ENCODE data around the gene LAMA5.

LAMA5 gene

DNA sequence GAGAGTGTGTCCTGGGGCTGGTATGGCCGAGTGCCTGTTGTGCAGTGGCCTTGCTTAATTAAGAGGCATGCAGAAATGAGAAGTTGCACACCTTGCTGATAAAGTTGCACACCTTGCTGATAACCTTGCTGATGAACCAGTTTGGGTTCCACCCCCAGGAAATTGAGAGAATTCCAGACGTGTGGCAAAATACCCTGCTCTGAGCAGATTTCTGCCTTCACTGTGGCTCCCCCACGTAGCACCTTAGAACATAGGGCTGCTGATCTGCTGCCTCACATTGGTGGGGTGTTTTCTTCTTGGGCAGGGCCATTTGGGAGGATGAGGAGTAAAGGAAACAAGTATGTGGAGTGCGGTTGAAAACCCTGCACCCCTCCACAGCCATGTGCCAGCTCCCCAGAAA lies 86.8 kb downstream of the LAMA5 start:
- Histone ChIP-seq H3K27ac (ENCODE audit: low read depth, low read length) (no peak overlapping the region), H3K36me3 (ENCODE audit: insufficient read depth, low read length) (peaks cover 71% of the 10 kb centered on the region), H3K9ac (ENCODE audit: low read depth, low read length) (no peak overlapping the region), H3K4me3 (ENCODE audit: low read length) (no peak overlapping the region), H3K4me1 (ENCODE audit: insufficient read depth, low read length) (no peaks in the 10 kb centered on the region), H3K27me3 (ENCODE audit: insufficient read depth, low read length) (no peaks in the 10 kb centered on the region), H3K9me3 (ENCODE audit: insufficient read depth, low read depth, low read length) (no peaks in the 10 kb centered on the region)
- 88% methylated on average over 4 of the region's 4 CpGs for WGBS

DNA sequence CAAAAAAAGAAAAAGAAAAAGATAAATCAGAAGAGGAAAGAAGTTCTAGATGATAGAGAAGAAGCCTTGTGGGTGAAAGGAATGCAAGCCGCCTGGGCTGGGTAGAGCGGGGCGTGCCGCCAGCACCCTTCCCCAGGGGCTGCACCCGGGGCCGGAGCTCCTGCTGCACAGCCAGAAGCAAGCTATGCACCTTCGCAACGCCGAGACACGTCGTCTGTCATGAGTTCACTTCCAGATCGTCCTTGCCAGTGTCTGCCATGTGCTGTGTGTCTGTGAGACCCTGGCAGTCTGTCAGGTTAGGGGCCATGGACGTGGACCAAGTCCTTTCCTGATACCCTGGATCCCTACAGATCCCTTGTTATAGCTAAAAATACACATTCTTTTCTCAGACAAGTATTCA lies 89.9 kb downstream of the LAMA5 start:
- no peak overlapping the region for H3K9ac ChIP-seq (ENCODE audit: low read depth, low read length)
- no peak overlapping the region for H3K27ac ChIP-seq (ENCODE audit: low read depth, low read length)
- no peaks in the 10 kb centered on the region for H3K9me3 ChIP-seq (ENCODE audit: insufficient read depth, low read depth, low read length)
- peaks cover 61% of the 10 kb centered on the region for H3K36me3 ChIP-seq (ENCODE audit: insufficient read depth, low read length)
- 87% methylated on average over 13 of the region's 13 CpGs for WGBS
- H3K27me3 ChIP-seq (ENCODE audit: insufficient read depth, low read length) = no peaks in the 10 kb centered on the region
- no peaks in the 10 kb centered on the region for H3K4me1 ChIP-seq (ENCODE audit: insufficient read depth, low read length)
- no peak overlapping the region for H3K4me3 ChIP-seq (ENCODE audit: low read length)

DNA sequence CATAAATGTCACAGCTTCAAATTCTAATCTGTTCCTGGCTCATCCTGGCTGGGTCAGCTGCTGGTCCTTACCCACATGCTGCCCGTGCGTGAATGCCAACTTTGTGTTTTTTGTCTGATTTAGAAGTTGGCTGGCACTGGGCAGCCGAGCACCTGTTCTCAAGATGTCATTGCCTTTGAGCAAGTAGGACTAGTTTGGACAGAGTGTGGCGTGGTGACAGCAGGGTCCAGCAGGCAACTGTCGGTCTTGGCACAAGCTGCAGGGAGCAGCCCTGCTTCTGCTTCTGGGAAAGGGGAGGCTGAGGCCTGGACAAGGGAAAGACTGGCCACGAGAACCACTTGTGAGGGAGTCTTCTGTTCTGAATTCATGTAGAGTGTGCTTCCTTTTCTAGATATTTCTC lies 90.7 kb downstream of the LAMA5 start:
- 89% methylated on average over 6 of the region's 6 CpGs for WGBS
- H3K36me3 ChIP-seq (ENCODE audit: insufficient read depth, low read length) = peaks cover 57% of the 10 kb centered on the region

DNA sequence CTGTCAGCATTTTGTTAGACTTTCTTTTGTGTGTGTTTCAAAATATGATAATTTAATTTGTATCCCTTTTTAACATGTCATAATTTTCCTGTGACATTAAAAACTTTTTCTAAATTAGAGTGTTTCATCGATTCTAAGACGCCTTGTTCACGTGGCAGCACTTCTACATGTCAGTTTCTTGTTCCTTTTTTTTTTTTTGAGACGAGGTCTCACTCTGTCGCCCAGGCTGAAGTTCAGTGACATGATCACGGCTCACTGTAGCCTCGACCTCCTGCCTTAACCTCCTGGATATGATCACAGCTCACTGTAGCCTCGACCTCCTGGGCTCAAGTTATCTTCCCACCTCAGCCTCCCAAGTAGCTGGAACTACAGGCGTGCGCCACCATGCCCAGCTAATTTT lies 91.9 kb downstream of the LAMA5 start:
- Histone ChIP-seq H3K36me3 (ENCODE audit: insufficient read depth, low read length) (peaks cover 45% of the 10 kb centered on the region), H3K27me3 (ENCODE audit: insufficient read depth, low read length) (no peaks in the 10 kb centered on the region), H3K4me3 (ENCODE audit: low read length) (no peak overlapping the region), H3K27ac (ENCODE audit: low read depth, low read length) (no peak overlapping the region), H3K4me1 (ENCODE audit: insufficient read depth, low read length) (no peaks in the 10 kb centered on the region), H3K9ac (ENCODE audit: low read depth, low read length) (no peak overlapping the region), H3K9me3 (ENCODE audit: insufficient read depth, low read depth, low read length) (no peaks in the 10 kb centered on the region)
- 95% methylated on average over 10 of the region's 10 CpGs for WGBS

More for the DNA sequence above, 90.7 kb downstream of the LAMA5 start:
- Histone ChIP-seq H3K4me3 (ENCODE audit: low read length) (no peak overlapping the region), H3K27ac (ENCODE audit: low read depth, low read length) (no peak overlapping the region), H3K27me3 (ENCODE audit: insufficient read depth, low read length) (no peaks in the 10 kb centered on the region), H3K4me1 (ENCODE audit: insufficient read depth, low read length) (no peaks in the 10 kb centered on the region), H3K9ac (ENCODE audit: low read depth, low read length) (no peak overlapping the region), H3K9me3 (ENCODE audit: insufficient read depth, low read depth, low read length) (no peaks in the 10 kb centered on the region)

DNA sequence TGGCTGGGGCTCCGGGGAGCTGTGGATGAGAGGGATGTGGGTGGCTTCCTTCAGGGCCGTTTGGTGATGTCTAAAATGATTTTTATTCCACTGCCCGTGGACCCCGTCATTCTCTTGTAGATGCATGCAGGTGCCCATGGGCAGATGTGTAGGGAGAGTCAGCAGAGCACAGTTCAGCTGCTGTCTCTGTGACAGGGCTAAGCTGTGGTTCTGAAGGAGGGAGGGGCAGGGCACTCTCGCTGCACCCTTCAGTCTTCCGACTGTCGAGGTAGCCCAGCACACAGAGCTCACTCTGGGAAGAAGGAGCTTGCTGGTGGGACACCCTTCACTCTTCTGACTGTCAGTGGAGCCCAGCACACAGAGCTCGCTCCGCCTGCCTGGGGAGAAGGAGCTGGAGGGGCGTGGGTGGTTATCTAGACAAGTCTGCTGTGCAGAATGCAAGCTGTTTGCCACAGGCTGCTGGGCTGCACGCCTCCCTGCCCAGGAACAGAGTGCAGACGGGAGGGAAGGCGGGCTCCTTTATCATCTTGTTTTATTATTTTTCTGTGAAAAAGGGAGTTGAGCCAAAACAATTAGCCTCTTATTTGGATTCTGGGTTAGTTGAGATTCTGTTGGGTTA lies 92.7 kb downstream of the LAMA5 start:
- Histone ChIP-seq H3K9ac (ENCODE audit: low read depth, low read length) (no peak overlapping the region), H3K27me3 (ENCODE audit: insufficient read depth, low read length) (no peaks in the 10 kb centered on the region), H3K27ac (ENCODE audit: low read depth, low read length) (no peak overlapping the region), H3K9me3 (ENCODE audit: insufficient read depth, low read depth, low read length) (no peaks in the 10 kb centered on the region), H3K36me3 (ENCODE audit: insufficient read depth, low read length) (peaks cover 37% of the 10 kb centered on the region), H3K4me1 (ENCODE audit: insufficient read depth, low read length) (no peaks in the 10 kb centered on the region), H3K4me3 (ENCODE audit: low read length) (no peak overlapping the region)
- WGBS = 92% methylated on average over 13 of the region's 13 CpGs

DNA sequence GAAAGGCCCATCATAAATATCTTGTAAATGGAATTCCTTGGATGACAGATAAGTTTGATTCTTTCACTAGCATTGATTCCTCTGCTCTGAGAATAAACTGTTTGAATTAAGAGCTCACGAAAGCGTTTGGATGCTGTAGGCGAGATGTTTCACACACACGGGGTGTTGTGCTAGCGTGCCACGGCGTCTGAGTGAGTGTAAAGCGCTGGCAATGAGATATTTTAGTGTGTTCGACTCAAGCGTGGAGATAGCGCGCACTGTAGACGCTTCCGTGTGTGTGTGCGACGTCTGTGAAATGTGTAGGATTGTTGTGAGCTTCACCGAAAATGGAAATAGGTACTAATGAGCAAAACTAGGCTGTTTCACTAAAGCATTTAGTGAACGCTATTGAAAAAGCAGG lies 93.7 kb downstream of the LAMA5 start:
- H3K4me1 ChIP-seq (ENCODE audit: insufficient read depth, low read length) = no peaks in the 10 kb centered on the region
- H3K27me3 ChIP-seq (ENCODE audit: insufficient read depth, low read length) = no peaks in the 10 kb centered on the region
- H3K9me3 ChIP-seq (ENCODE audit: insufficient read depth, low read depth, low read length) = no peaks in the 10 kb centered on the region
- peaks cover 29% of the 10 kb centered on the region for H3K36me3 ChIP-seq (ENCODE audit: insufficient read depth, low read length)
- H3K9ac ChIP-seq (ENCODE audit: low read depth, low read length) = no peak overlapping the region
- no peak overlapping the region for H3K27ac ChIP-seq (ENCODE audit: low read depth, low read length)
- H3K4me3 ChIP-seq (ENCODE audit: low read length) = no peak overlapping the region
- WGBS = 96% methylated on average over 18 of the region's 18 CpGs

DNA sequence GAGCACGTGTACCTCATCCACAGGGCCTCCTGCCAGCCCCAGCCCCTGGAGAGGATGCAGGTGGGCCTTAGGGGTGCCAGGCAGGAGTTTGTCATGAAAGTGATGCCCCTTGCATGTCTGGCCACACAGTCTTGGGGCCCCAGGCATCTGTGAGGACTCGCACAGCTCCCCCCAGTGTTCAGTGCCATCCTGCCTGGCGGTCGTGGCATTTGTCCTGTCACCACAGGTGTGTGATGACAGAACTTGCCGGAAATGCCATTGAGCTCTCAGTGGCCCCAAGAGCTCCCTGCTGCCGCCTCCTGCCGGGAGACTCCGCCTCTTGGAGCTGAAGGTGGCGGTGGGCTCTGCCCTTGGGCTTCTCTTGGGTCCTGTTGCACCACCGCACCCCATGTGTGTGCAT lies 94.9 kb downstream of the LAMA5 start:
- no peaks in the 10 kb centered on the region for H3K27me3 ChIP-seq (ENCODE audit: insufficient read depth, low read length)
- H3K36me3 ChIP-seq (ENCODE audit: insufficient read depth, low read length) = peaks cover 29% of the 10 kb centered on the region
- H3K27ac ChIP-seq (ENCODE audit: low read depth, low read length) = no peak overlapping the region
- H3K9me3 ChIP-seq (ENCODE audit: insufficient read depth, low read depth, low read length) = no peaks in the 10 kb centered on the region
- no peak overlapping the region for H3K9ac ChIP-seq (ENCODE audit: low read depth, low read length)
- WGBS = 93% methylated on average over 10 of the region's 10 CpGs
- no peak overlapping the region for H3K4me3 ChIP-seq (ENCODE audit: low read length)
- H3K4me1 ChIP-seq (ENCODE audit: insufficient read depth, low read length) = no peaks in the 10 kb centered on the region

DNA sequence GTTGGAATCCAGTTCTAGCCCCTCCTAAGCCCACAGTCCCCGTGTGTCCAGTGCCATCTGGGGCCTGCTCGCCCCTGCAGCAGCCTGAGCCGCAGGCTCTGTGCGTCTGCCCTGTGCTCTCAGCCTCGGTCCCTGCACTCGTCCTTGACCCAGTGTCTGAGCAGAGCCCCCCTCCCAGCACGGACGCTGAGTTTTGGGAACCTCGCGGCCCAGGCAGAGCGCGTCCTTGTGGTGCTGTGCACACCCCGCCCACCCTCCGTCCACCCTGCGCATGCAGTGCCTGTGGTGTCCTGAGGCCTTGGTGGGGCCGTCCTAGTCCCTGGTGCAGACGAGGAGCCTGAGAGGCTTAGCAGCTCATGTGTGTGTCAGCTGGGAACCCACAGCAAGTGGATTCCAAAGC lies 97.2 kb downstream of the LAMA5 start:
- H3K9ac ChIP-seq (ENCODE audit: low read depth, low read length) = no peak overlapping the region
- peaks cover 41% of the 10 kb centered on the region for H3K36me3 ChIP-seq (ENCODE audit: insufficient read depth, low read length)
- no peaks in the 10 kb centered on the region for H3K27me3 ChIP-seq (ENCODE audit: insufficient read depth, low read length)
- 94% methylated on average over 17 of the region's 17 CpGs for WGBS
- no peak overlapping the region for H3K4me3 ChIP-seq (ENCODE audit: low read length)
- H3K4me1 ChIP-seq (ENCODE audit: insufficient read depth, low read length) = no peaks in the 10 kb centered on the region
- H3K27ac ChIP-seq (ENCODE audit: low read depth, low read length) = no peak overlapping the region
- peaks cover 10% of the 10 kb centered on the region; the same call in 1 of the 2 replicates for H3K9me3 ChIP-seq (ENCODE audit: insufficient read depth, low read depth, low read length)

DNA sequence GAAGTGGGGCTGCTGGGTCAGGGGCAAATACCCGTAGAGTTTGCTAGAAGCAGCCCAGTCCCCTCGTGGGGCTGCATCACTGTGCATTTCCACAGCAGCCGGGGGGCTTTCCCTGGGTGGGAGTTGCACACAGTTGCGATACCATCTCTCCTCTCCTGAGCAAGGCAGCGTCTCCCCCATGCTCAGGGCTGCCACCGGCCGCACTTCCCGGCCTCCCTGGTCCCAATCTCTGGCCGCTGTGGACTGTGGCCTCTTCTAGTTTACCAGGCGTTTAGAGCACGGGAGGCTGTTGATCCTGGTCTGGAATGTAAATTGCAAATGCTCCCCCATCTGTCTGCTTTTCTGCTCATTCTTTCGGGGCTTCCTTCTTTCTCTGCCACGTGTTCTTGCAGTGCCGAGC lies 97.7 kb downstream of the LAMA5 start:
- Histone ChIP-seq H3K27me3 (ENCODE audit: insufficient read depth, low read length) (no peaks in the 10 kb centered on the region), H3K36me3 (ENCODE audit: insufficient read depth, low read length) (peaks cover 46% of the 10 kb centered on the region)
- WGBS = 91% methylated on average over 14 of the region's 14 CpGs

DNA sequence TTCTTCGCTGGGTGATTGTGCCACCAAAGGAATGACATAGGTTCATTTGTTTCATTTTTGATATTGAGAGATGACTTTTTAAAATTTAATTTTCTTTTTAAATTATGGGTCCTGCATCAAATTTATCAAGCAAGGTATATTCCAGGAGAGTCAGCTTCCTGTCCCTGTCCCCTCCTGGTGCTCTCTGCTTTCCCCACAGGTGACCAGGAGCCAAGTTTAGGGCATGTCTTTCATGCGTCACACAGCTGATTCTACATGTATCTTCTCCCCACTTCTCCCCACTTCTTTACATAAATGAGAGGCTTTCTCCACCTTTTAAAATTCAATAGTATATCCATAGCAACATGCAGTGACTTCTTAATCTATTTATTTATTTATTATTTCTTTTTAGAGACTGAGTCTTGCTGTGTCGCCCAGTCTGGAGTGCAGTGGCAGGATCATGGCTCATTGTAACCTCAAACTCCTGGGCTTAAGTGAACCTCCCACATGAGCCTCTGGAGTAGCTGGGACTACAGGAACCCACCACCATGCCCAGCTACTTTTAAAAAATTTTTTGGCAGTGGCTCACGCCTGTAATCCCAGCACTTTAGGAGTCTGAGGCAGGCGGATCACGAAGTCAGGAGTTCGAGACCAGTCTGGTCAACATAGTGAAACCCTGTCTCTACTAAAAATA lies 98.7 kb downstream of the LAMA5 start:
- Histone ChIP-seq H3K27ac (ENCODE audit: low read depth, low read length) (no peak overlapping the region), H3K9me3 (ENCODE audit: insufficient read depth, low read depth, low read length) (peaks cover 14% of the 10 kb centered on the region; the same call in 1 of the 2 replicates), H3K9ac (ENCODE audit: low read depth, low read length) (no peak overlapping the region), H3K27me3 (ENCODE audit: insufficient read depth, low read length) (no peaks in the 10 kb centered on the region), H3K36me3 (ENCODE audit: insufficient read depth, low read length) (peaks cover 47% of the 10 kb centered on the region), H3K4me1 (ENCODE audit: insufficient read depth, low read length) (no peaks in the 10 kb centered on the region), H3K4me3 (ENCODE audit: low read length) (no peak overlapping the region)
- WGBS = 83% methylated on average over 7 of the region's 7 CpGs

More for the DNA sequence above, 97.7 kb downstream of the LAMA5 start:
- Histone ChIP-seq H3K9ac (ENCODE audit: low read depth, low read length) (no peak overlapping the region), H3K27ac (ENCODE audit: low read depth, low read length) (no peak overlapping the region), H3K4me3 (ENCODE audit: low read length) (no peak overlapping the region), H3K9me3 (ENCODE audit: insufficient read depth, low read depth, low read length) (peaks cover 14% of the 10 kb centered on the region; the same call in 1 of the 2 replicates), H3K4me1 (ENCODE audit: insufficient read depth, low read length) (no peaks in the 10 kb centered on the region)

DNA sequence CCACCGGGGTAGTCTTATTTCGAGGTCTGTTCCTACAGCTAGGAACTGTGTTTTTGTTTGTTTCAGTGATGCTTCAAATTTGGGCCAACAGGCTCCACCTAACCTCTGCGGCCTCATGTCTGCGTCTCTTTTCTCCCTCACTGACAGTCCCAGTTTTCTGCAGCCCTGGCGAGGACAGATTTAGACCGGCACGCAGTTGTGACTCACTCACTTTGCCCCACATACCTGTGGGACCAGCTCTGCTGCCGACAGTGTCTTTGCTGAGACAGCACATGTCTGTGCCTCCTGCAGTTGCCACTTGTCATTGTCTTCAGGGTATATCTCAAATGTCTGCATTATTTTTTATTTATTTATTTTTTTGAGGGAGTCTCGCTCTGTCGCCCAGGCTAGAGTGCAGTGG lies 99.6 kb downstream of the LAMA5 start:
- no peaks in the 10 kb centered on the region for H3K4me1 ChIP-seq (ENCODE audit: insufficient read depth, low read length)
- no peak overlapping the region for H3K27ac ChIP-seq (ENCODE audit: low read depth, low read length)
- H3K4me3 ChIP-seq (ENCODE audit: low read length) = no peak overlapping the region
- H3K9me3 ChIP-seq (ENCODE audit: insufficient read depth, low read depth, low read length) = peaks cover 14% of the 10 kb centered on the region; the same call in 1 of the 2 replicates
- H3K27me3 ChIP-seq (ENCODE audit: insufficient read depth, low read length) = no peaks in the 10 kb centered on the region
- peaks cover 47% of the 10 kb centered on the region for H3K36me3 ChIP-seq (ENCODE audit: insufficient read depth, low read length)
- 88% methylated on average over 10 of the region's 10 CpGs for WGBS
- H3K9ac ChIP-seq (ENCODE audit: low read depth, low read length) = no peak overlapping the region

Data from HUES64 (cell line).